Chondrocyte (in vitro differentiated cells): Measurements from ENCODE around the gene DENND4A. TPM values are rescaled to one million over a fixed set of nuclear protein-coding genes. Genes with fewer than 3 reads are reported as not detected.
"Not testable (repeated sequence)": the region's sequence is repeated elsewhere in the genome, so short reads cannot be mapped to it uniquely, and the experiment has no call there.

Experiments
- DNase-seq: peaks from one replicate; pipeline ENCODE4 v3.0.0; 2021; ENCODE audit warnings: mixed read lengths, low spot score
- H3K27ac Mint-ChIP-seq: one replicate; pipeline ENCODE4 v1.8.0; 2021; ENCODE audit warnings: mild to moderate bottlenecking, moderate library complexity, mixed read lengths; ENCODE audit not compliant: unreplicated experiment
- H3K27me3 Mint-ChIP-seq: 2 replicates; pipeline ENCODE4 v1.8.0; 2021; ENCODE audit warnings: low read depth, mixed read lengths
- H3K36me3 Mint-ChIP-seq: 2 replicates; pipeline ENCODE4 v1.8.0; 2021; ENCODE audit warnings: low read depth, mixed read lengths
- H3K4me1 Mint-ChIP-seq: 2 replicates; pipeline ENCODE4 v1.8.0; 2021; ENCODE audit warnings: low read depth, mild to moderate bottlenecking, mixed read lengths
- H3K4me3 Mint-ChIP-seq: one replicate; pipeline ENCODE4 v1.8.0; 2021; ENCODE audit warnings: mild to moderate bottlenecking, moderate library complexity, mixed read lengths; ENCODE audit not compliant: unreplicated experiment
- H3K9me3 Mint-ChIP-seq: 2 replicates; pipeline ENCODE4 v1.8.0; 2021; ENCODE audit warnings: low read depth, mixed read lengths
- CTCF ChIP-seq: fragments of 200-600 bp; sonication (generic); IDR thresholded peaks from 2 replicates; pipeline ENCODE4 v1.5.0; 2021; ENCODE audit warnings: antibody characterized with exemption, mild to moderate bottlenecking, moderate library complexity
- total RNA-seq: library from RNA; stranded (reverse); gene quantifications from 3 replicates; pipeline ENCODE4 v1.2.1, GENCODE V29; 2021

The DENND4A gene
- total RNA-seq, 1 donor from 2014 or later = 9.7 TPM

GRCh38 chr15:65751431-65751830 lies 40.7 kb downstream of the DENND4A start:
- peaks cover 3% of the 10 kb centered on the region for H3K36me3 Mint-ChIP-seq
- no peaks in the 10 kb centered on the region for H3K4me1 Mint-ChIP-seq
- no peak for DNase-seq
- H3K27me3 Mint-ChIP-seq = no peaks in the 10 kb centered on the region
- no peak overlapping the region for H3K27ac Mint-ChIP-seq
- no peaks in the 10 kb centered on the region for H3K9me3 Mint-ChIP-seq
- TF ChIP-seq CTCF = no peak
- no peak overlapping the region for H3K4me3 Mint-ChIP-seq

- Mint-ChIP-seq H3K27ac (no peak overlapping the region), H3K4me1 (no peaks in the 10 kb centered on the region)
- no peak for TF ChIP-seq CTCF
Measured at GRCh38 chr15:65747265-65747664, 44.8 kb downstream of the DENND4A start.

GRCh38 chr15:65743637-65744252 lies 48.3 kb downstream of the DENND4A start:
- H3K9me3 Mint-ChIP-seq = no peaks in the 10 kb centered on the region
- no peak overlapping the region for H3K27ac Mint-ChIP-seq
- no peak for DNase-seq
- no peak overlapping the region for H3K4me3 Mint-ChIP-seq
- TF ChIP-seq CTCF = no peak
- peaks cover 1% of the 10 kb centered on the region for H3K36me3 Mint-ChIP-seq
- H3K4me1 Mint-ChIP-seq = no peaks in the 10 kb centered on the region
- H3K27me3 Mint-ChIP-seq = no peaks in the 10 kb centered on the region

More at GRCh38 chr15:65747265-65747664, 44.8 kb downstream of the DENND4A start:
- H3K27me3 Mint-ChIP-seq = no peaks in the 10 kb centered on the region
- no peak overlapping the region for H3K4me3 Mint-ChIP-seq
- peaks cover 3% of the 10 kb centered on the region for H3K36me3 Mint-ChIP-seq
- DNase-seq = no peak
- H3K9me3 Mint-ChIP-seq = no peaks in the 10 kb centered on the region

GRCh38 chr15:65740148-65740547 lies 51.9 kb downstream of the DENND4A start:
- Mint-ChIP-seq H3K9me3 (no peaks in the 10 kb centered on the region), H3K4me1 (no peaks in the 10 kb centered on the region), H3K36me3 (peaks cover 3% of the 10 kb centered on the region), H3K27ac (no peak overlapping the region), H3K4me3 (no peak overlapping the region), H3K27me3 (no peaks in the 10 kb centered on the region)
- TF ChIP-seq CTCF = no peak
- no peak for DNase-seq

GRCh38 chr15:65738649-65739048 lies 53.4 kb downstream of the DENND4A start:
- DNase-seq = no peak
- no peaks in the 10 kb centered on the region for H3K27me3 Mint-ChIP-seq
- H3K4me1 Mint-ChIP-seq = no peaks in the 10 kb centered on the region
- H3K27ac Mint-ChIP-seq = no peak overlapping the region
- H3K9me3 Mint-ChIP-seq = no peaks in the 10 kb centered on the region
- no peak for TF ChIP-seq CTCF
- H3K4me3 Mint-ChIP-seq = no peak overlapping the region
- peaks cover 6% of the 10 kb centered on the region for H3K36me3 Mint-ChIP-seq

- not testable (repeated sequence) for DNase-seq, H3K4me3 Mint-ChIP-seq, H3K27me3 Mint-ChIP-seq, H3K9me3 Mint-ChIP-seq, H3K36me3 Mint-ChIP-seq, H3K27ac Mint-ChIP-seq
- peaks cover 16% of the 10 kb centered on the region for H3K4me1 Mint-ChIP-seq
Measured at GRCh38 chr15:65733599-65733998, 58.5 kb downstream of the DENND4A start.
